Measurements from ENCODE around the gene NCAM1. TPM values are rescaled to one million over a fixed set of nuclear protein-coding genes. Genes with fewer than 3 reads are reported as not detected.

Gene NCAM1
- total RNA-seq, 4 donors from 2014 or later: 1.8 to 42.9 (median 10.5) TPM

GRCh38 chr11:113255741-113256140 lies 294.5 kb downstream of the NCAM1 start:
- Histone ChIP-seq H3K27ac (no peak overlapping the region), H3K9me3 (no peaks in the 10 kb centered on the region), H3K27me3 (no peaks in the 10 kb centered on the region), H3K4me1 (no peaks in the 10 kb centered on the region), H3K36me3 (no peaks in the 10 kb centered on the region), H3K4me3 (no peak overlapping the region)
- no peak for TF ChIP-seq POLR2A (IDR thresholded peaks at IDR 0.05)
- no peak for TF ChIP-seq CTCF (IDR thresholded peaks at IDR 0.05)
- DNase-seq: no peak

- no peak for DNase-seq
- Histone ChIP-seq H3K27ac (no peak overlapping the region), H3K9me3 (no peaks in the 10 kb centered on the region), H3K36me3 (no peaks in the 10 kb centered on the region), H3K27me3 (no peaks in the 10 kb centered on the region), H3K4me3 (no peak overlapping the region), H3K4me1 (no peaks in the 10 kb centered on the region)
- no peak for TF ChIP-seq CTCF (IDR thresholded peaks at IDR 0.05)
- no peak for TF ChIP-seq POLR2A (IDR thresholded peaks at IDR 0.05)
Observed at GRCh38 chr11:113256431-113257202, 295.4 kb downstream of the NCAM1 start.

GRCh38 chr11:113260096-113260425 lies 298.8 kb downstream of the NCAM1 start:
- no peak for DNase-seq
- H3K27ac ChIP-seq: no peak overlapping the region
- no peaks in the 10 kb centered on the region for H3K4me1 ChIP-seq
- no peaks in the 10 kb centered on the region for H3K27me3 ChIP-seq
- no peaks in the 10 kb centered on the region for H3K9me3 ChIP-seq
- no peak overlapping the region for H3K4me3 ChIP-seq
- TF ChIP-seq POLR2A (IDR thresholded peaks at IDR 0.05): no peak
- no peak for TF ChIP-seq CTCF (IDR thresholded peaks at IDR 0.05)
- H3K36me3 ChIP-seq: no peaks in the 10 kb centered on the region

- Histone ChIP-seq H3K36me3 (no peaks in the 10 kb centered on the region), H3K27me3 (no peaks in the 10 kb centered on the region), H3K27ac (no peak overlapping the region), H3K4me3 (no peak overlapping the region), H3K9me3 (no peaks in the 10 kb centered on the region), H3K4me1 (no peaks in the 10 kb centered on the region)
- no peak for DNase-seq
- TF ChIP-seq CTCF (IDR thresholded peaks at IDR 0.05): no peak
- TF ChIP-seq POLR2A (IDR thresholded peaks at IDR 0.05): no peak
Observed at GRCh38 chr11:113260541-113260940, 299.3 kb downstream of the NCAM1 start.

- Histone ChIP-seq H3K27ac (no peak overlapping the region), H3K36me3 (no peaks in the 10 kb centered on the region), H3K4me3 (no peak overlapping the region), H3K27me3 (no peaks in the 10 kb centered on the region), H3K9me3 (no peaks in the 10 kb centered on the region), H3K4me1 (no peaks in the 10 kb centered on the region)
- TF ChIP-seq POLR2A (IDR thresholded peaks at IDR 0.05) (no peak), CTCF (IDR thresholded peaks at IDR 0.05) (no peak)
- no peak for DNase-seq
Observed at GRCh38 chr11:113261709-113262475, 300.7 kb downstream of the NCAM1 start.

All from Peyer's patch (tissue), 4 donors.